HepG2 (cell line): ENCODE data around the gene SNF8. TPM values are rescaled to one million over a fixed set of nuclear protein-coding genes. Genes with fewer than 3 reads are reported as not detected.

ENCODE experiments used
- BATF2 ChIP-seq: sonication (generic); formaldehyde crosslinking; IDR thresholded peaks from 2 replicates; pipeline ENCODE4 v1.8.0; 2022; ENCODE audit warnings: mild to moderate bottlenecking, missing genetic modification reagents, moderate library complexity
- BRD4 ChIP-seq: sonication (generic); formaldehyde crosslinking; IDR thresholded peaks from 2 replicates; pipeline ENCODE4 v1.4.0; 2020; ENCODE audit warnings: missing genetic modification reagents
- DDIT3 ChIP-seq: sonication (generic); formaldehyde crosslinking; IDR thresholded peaks from 2 replicates; pipeline ENCODE4 v1.4.0; 2020; ENCODE audit warnings: mild to moderate bottlenecking, missing genetic modification reagents
- ELF1 ChIP-seq: sonication (generic); formaldehyde crosslinking; IDR thresholded peaks from 2 replicates; pipeline ENCODE4 v1.4.0; 2020; ENCODE audit warnings: missing genetic modification reagents
- HMGA1 ChIP-seq: sonication (generic); formaldehyde crosslinking; conservative IDR thresholded peaks from 2 replicates; pipeline ENCODE4 v1.4.0; 2020; ENCODE audit warnings: missing genetic modification reagents
- MXD4 ChIP-seq: IDR thresholded peaks from 2 replicates; pipeline ENCODE4 v1.6.1; 2016; ENCODE audit warnings: mild to moderate bottlenecking, missing biosample characterization, missing genetic modification reagents
- NONO ChIP-seq, 2 experiments: fragments of 450-650 bp in 1 of 2; sonication (generic) in 1 of 2; formaldehyde crosslinking in 1 of 2; IDR thresholded peaks in 1 of 2; conservative IDR thresholded peaks in 1 of 2; 2 replicates each; pipeline versions ENCODE4 v1.6.1 to v1.8.0; 2017 to 2022; ENCODE audit warnings: mild to moderate bottlenecking in 1 of 2, missing genetic modification reagents in 1 of 2, moderate library complexity in 1 of 2
- PAF1 ChIP-seq: IDR thresholded peaks from 2 replicates; pipeline ENCODE4 v1.6.1; 2016; ENCODE audit warnings: missing genetic modification reagents, missing compliant biosample characterization
- POLR2G ChIP-seq: fragments of 200-400 bp; formaldehyde crosslinking; IDR thresholded peaks from 2 replicates; pipeline ENCODE4 v1.6.1; 2018; ENCODE audit warnings: mild to moderate bottlenecking, low read depth, low read length, moderate library complexity
- RBFOX2 ChIP-seq: fragments of 200-400 bp; formaldehyde crosslinking; IDR thresholded peaks from 2 replicates; pipeline ENCODE4 v1.6.1; 2017; ENCODE audit warnings: low read depth, mild to moderate bottlenecking, low read length
- RFXAP ChIP-seq: sonication (generic); formaldehyde crosslinking; IDR thresholded peaks from 2 replicates; pipeline ENCODE4 v1.4.0; 2020; ENCODE audit warnings: missing genetic modification reagents, borderline replicate concordance
- TEAD3 ChIP-seq: optimal IDR thresholded peaks from 2 replicates; pipeline ENCODE3; 2016; ENCODE audit warnings: borderline replicate concordance
- TOE1 ChIP-seq: sonication (generic); formaldehyde crosslinking; IDR thresholded peaks from 2 replicates; pipeline ENCODE4 v1.4.0; 2020; ENCODE audit warnings: mild to moderate bottlenecking, missing genetic modification reagents
- WIZ ChIP-seq: sonication (generic); formaldehyde crosslinking; IDR thresholded peaks from 2 replicates; pipeline ENCODE4 v1.5.1; 2020; ENCODE audit warnings: mild to moderate bottlenecking, missing genetic modification reagents
- ZBTB43 ChIP-seq: sonication (generic); formaldehyde crosslinking; conservative IDR thresholded peaks from 2 replicates; pipeline ENCODE4 v1.4.0; 2020; ENCODE audit warnings: missing genetic modification reagents
- ZFP41 ChIP-seq: sonication (generic); formaldehyde crosslinking; IDR thresholded peaks from 2 replicates; pipeline ENCODE4 v1.4.0; 2020; ENCODE audit warnings: mild to moderate bottlenecking, missing genetic modification reagents, borderline replicate concordance
- ZFX ChIP-seq: sonication (generic); formaldehyde crosslinking; IDR thresholded peaks from 2 replicates; pipeline ENCODE4 v1.4.0; 2020; ENCODE audit warnings: mild to moderate bottlenecking, low read depth, missing genetic modification reagents, moderate library complexity
- ZNF256 ChIP-seq: sonication (generic); formaldehyde crosslinking; conservative IDR thresholded peaks from 2 replicates; pipeline ENCODE4 v1.4.0; 2020; ENCODE audit warnings: missing genetic modification reagents
- ZNF460 ChIP-seq: sonication (generic); formaldehyde crosslinking; IDR thresholded peaks from 2 replicates; pipeline ENCODE4 v1.5.1; 2020; ENCODE audit warnings: missing genetic modification reagents, mild to moderate bottlenecking, borderline replicate concordance
- ZNF891 ChIP-seq: sonication (generic); formaldehyde crosslinking; IDR thresholded peaks from 2 replicates; pipeline ENCODE4 v1.5.0; 2020; ENCODE audit warnings: mild to moderate bottlenecking, missing genetic modification reagents
- polyA plus RNA-seq, 8 experiments: library from polyadenylated mRNA; depleted of rRNA in 3 of 8; stranded (reverse) in 7 of 8; unstranded in 1 of 8; fragments of >200 nt; fragmentation: Illumina TruSeq in 4 of 8; extraction: Trizol in 4 of 8; gene quantifications; 2 replicates each; pipeline versions ENCODE4 v1.2.1 to v1.2.3, GENCODE V29; 2011 to 2016; ENCODE audit warnings: low read depth in 4 of 8, missing spikeins in 1 of 8, mixed read lengths in 1 of 8; ENCODE audit not compliant: insufficient read depth in 1 of 8
- total RNA-seq, 5 experiments: library from RNA; depleted of rRNA; stranded (reverse); fragments of >200 nt; fragmentation: Illumina TruSeq; extraction: Trizol; gene quantifications; 2 replicates each; pipeline ENCODE4 v1.2.3, GENCODE V29; 2016; ENCODE audit warnings: low read depth in 1 of 5
- TF ChIP-seq, protein P1 (sequence below): sonication (generic); formaldehyde crosslinking; IDR thresholded peaks from 2 replicates; pipeline ENCODE4 v1.4.0; 2020; ENCODE audit warnings: mild to moderate bottlenecking, missing genetic modification reagents, borderline replicate concordance
- TF ChIP-seq, protein P2 (sequence below): sonication (generic); formaldehyde crosslinking; IDR thresholded peaks from 2 replicates; pipeline ENCODE4 v1.4.0; 2020; ENCODE audit warnings: mild to moderate bottlenecking, missing genetic modification reagents

The SNF8 gene
- total and polyA plus RNA-seq, 2 of the 13 experiments (the other 11 are each of a cell fraction or from before 2014, with no cell fraction given): 114 to 153 TPM

- TF ChIP-seq POLR2G (peak; percentile 63), ZNF460 (CRISPR knock-in tag) (no peak), NONO (IDR thresholded peaks at IDR 0.05) (no peak), NONO (CRISPR knock-in tag; conservative IDR thresholded peaks at IDR 0.05) (no peak), RFXAP (CRISPR knock-in tag) (0 out of 2 replicates have a peak, but pooled peaks have one; percentile 23), BRD4 (no peak), ZNF256 (no peak), TOE1 (CRISPR knock-in tag) (no peak), WIZ (CRISPR knock-in tag) (no peak), ELF1 (no peak), TEAD3 (CRISPR knock-in tag) (no peak), ZBTB43 (CRISPR knock-in tag) (no peak), MXD4 (CRISPR knock-in tag) (no peak), DDIT3 (CRISPR knock-in tag) (no peak), ZFX (CRISPR knock-in tag) (0 out of 2 replicates have a peak, but pooled peaks have one; percentile 22), RBFOX2 (peak; percentile 47; the same call in 1 of the 2 replicates), BATF2 (no peak), ZNF891 (CRISPR knock-in tag) (no peak), PAF1 (CRISPR knock-in tag) (peak; percentile 88), HMGA1 (CRISPR knock-in tag) (no peak), ZFP41 (CRISPR knock-in tag) (no peak)
- TF ChIP-seq, protein P1, sequence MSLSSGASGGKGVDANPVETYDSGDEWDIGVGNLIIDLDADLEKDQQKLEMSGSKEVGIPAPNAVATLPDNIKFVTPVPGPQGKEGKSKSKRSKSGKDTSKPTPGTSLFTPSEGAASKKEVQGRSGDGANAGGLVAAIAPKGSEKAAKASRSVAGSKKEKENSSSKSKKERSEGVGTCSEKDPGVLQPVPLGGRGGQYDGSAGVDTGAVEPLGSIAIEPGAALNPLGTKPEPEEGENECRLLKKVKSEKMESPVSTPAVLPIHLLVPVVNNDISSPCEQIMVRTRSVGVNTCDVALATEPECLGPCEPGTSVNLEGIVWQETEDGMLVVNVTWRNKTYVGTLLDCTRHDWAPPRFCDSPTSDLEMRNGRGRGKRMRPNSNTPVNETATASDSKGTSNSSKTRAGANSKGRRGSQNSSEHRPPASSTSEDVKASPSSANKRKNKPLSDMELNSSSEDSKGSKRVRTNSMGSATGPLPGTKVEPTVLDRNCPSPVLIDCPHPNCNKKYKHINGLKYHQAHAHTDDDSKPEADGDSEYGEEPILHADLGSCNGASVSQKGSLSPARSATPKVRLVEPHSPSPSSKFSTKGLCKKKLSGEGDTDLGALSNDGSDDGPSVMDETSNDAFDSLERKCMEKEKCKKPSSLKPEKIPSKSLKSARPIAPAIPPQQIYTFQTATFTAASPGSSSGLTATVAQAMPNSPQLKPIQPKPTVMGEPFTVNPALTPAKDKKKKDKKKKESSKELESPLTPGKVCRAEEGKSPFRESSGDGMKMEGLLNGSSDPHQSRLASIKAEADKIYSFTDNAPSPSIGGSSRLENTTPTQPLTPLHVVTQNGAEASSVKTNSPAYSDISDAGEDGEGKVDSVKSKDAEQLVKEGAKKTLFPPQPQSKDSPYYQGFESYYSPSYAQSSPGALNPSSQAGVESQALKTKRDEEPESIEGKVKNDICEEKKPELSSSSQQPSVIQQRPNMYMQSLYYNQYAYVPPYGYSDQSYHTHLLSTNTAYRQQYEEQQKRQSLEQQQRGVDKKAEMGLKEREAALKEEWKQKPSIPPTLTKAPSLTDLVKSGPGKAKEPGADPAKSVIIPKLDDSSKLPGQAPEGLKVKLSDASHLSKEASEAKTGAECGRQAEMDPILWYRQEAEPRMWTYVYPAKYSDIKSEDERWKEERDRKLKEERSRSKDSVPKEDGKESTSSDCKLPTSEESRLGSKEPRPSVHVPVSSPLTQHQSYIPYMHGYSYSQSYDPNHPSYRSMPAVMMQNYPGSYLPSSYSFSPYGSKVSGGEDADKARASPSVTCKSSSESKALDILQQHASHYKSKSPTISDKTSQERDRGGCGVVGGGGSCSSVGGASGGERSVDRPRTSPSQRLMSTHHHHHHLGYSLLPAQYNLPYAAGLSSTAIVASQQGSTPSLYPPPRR (CRISPR knock-in tag): no peak
- TF ChIP-seq, protein P2, sequence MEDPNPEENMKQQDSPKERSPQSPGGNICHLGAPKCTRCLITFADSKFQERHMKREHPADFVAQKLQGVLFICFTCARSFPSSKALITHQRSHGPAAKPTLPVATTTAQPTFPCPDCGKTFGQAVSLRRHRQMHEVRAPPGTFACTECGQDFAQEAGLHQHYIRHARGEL (CRISPR knock-in tag): no peak
Observed at GRCh38 chr17:48928876-48929811, 15.5 kb downstream of the SNF8 start (continued).
